H1 (cell line): ENCODE measurements around the gene DMPK. TPM values are rescaled to one million over a fixed set of nuclear protein-coding genes. Genes with fewer than 3 reads are reported as not detected.

Experiments used
- CTCF ChIA-PET: fragments of 300-600 bp; sonication (Branson Sonifier 250); formaldehyde crosslinking; loops from one replicate; lab custom pipeline; 2021; ENCODE audit not compliant: partially characterized antibody; lab: Charles Lee
- POLR2A ChIA-PET: fragments of 300-600 bp; sonication (Branson Sonifier 250); formaldehyde crosslinking; loops from one replicate; lab custom pipeline; 2021; ENCODE audit warnings: inconsistent platforms; ENCODE audit not compliant: partially characterized antibody; lab: Charles Lee
- DNase-seq, 2 experiments: peaks; one replicate each; pipeline versions ENCODE4 v3.0.0 to v3.0.0-alpha.2; 2010 to 2022; ENCODE audit warnings: low spot score in 2 of 2, low read depth in 1 of 2, mixed read lengths in 1 of 2
- FAIRE-seq: peaks from 2 replicates; lab custom pipeline; 2011; peaks lifted over from hg19 to GRCh38; lab: Jason Lieb, UNC
- H2AFZ ChIP-seq: 2 replicates; pipeline ENCODE4 v1.8.1; 2012; ENCODE audit warnings: low read length, inconsistent platforms
- H2AK5ac ChIP-seq: 2 replicates; pipeline ENCODE4 v1.6.1; 2013; ENCODE audit warnings: low read depth, low read length
- H2BK120ac ChIP-seq: replicated peaks from 2 replicates; pipeline ENCODE3; 2013; ENCODE audit warnings: low read depth, low read length, inconsistent platforms
- H2BK12ac ChIP-seq: 2 replicates; pipeline ENCODE4 v1.6.1; 2013; ENCODE audit warnings: low read depth, low read length
- H2BK15ac ChIP-seq: 2 replicates; pipeline ENCODE4 v1.6.1; 2013; ENCODE audit warnings: low read length
- H2BK20ac ChIP-seq: 2 replicates; pipeline ENCODE4 v1.6.1; 2013; ENCODE audit warnings: low read length
- H2BK5ac ChIP-seq: 2 replicates; pipeline ENCODE4 v1.6.1; 2013; ENCODE audit warnings: low read depth, low read length
- H3K14ac ChIP-seq: 2 replicates; pipeline ENCODE4 v1.6.1; 2013; ENCODE audit warnings: inconsistent platforms; ENCODE audit not compliant: insufficient read length
- H3K18ac ChIP-seq: 2 replicates; pipeline ENCODE4 v1.6.1; 2013; ENCODE audit warnings: low read length; ENCODE audit errors: extremely low read depth
- H3K23ac ChIP-seq: 2 replicates; pipeline ENCODE4 v1.6.1; 2013; ENCODE audit warnings: inconsistent platforms; ENCODE audit not compliant: insufficient read length
- H3K23me2 ChIP-seq: 2 replicates; pipeline ENCODE4 v1.6.1; 2013; ENCODE audit warnings: low read depth, low read length
- H3K27ac ChIP-seq: 2 replicates; pipeline ENCODE4 v1.6.1; 2011; ENCODE audit warnings: low read depth, low read length, inconsistent platforms
- H3K27me3 ChIP-seq, 4 experiments: replicated peaks in 1 of 4; 1 replicate in 1 of 4; 2 replicates in 3 of 4; pipeline versions ENCODE4 v1.6.1 to v1.8.1; 2011 to 2013; ENCODE audit warnings: low read length in 3 of 4, mild to moderate bottlenecking in 3 of 4, inconsistent platforms in 2 of 4, mixed read lengths in 2 of 4, moderate library complexity in 1 of 4; ENCODE audit not compliant: control insufficient read depth in 3 of 4, insufficient read depth in 3 of 4; ENCODE audit errors: extremely low read depth in 1 of 4
- H3K36me3 ChIP-seq, 4 experiments: 2 replicates each; pipeline versions ENCODE4 v1.6.1 to v1.8.1; 2011 to 2013; ENCODE audit warnings: mild to moderate bottlenecking in 4 of 4, low read length in 3 of 4, moderate library complexity in 2 of 4, control low read depth in 1 of 4, inconsistent platforms in 1 of 4; ENCODE audit not compliant: insufficient read depth in 4 of 4, control insufficient read depth in 2 of 4
- H3K4ac ChIP-seq: replicated peaks from 2 replicates; pipeline ENCODE3; 2013; ENCODE audit warnings: low read length, low read depth, mixed read lengths, inconsistent platforms; ENCODE audit not compliant: insufficient read length
- H3K4me1 ChIP-seq, 4 experiments: replicated peaks in 1 of 4; 1 replicate in 1 of 4; 2 replicates in 3 of 4; pipeline versions ENCODE4 v1.6.1 to v1.8.1; 2011 to 2013; ENCODE audit warnings: low read length in 3 of 4, inconsistent platforms in 2 of 4, mixed read lengths in 1 of 4; ENCODE audit not compliant: insufficient read depth in 4 of 4, control insufficient read depth in 3 of 4
- H3K4me2 ChIP-seq, 2 experiments: 2 replicates each; pipeline versions ENCODE4 v1.6.1 to v1.8.1; 2011 to 2013; ENCODE audit warnings: low read depth in 2 of 2, low read length in 2 of 2, control low read depth in 1 of 2, inconsistent platforms in 1 of 2, mild to moderate bottlenecking in 1 of 2; ENCODE audit not compliant: insufficient read depth in 1 of 2
- H3K4me3 ChIP-seq, 4 experiments: fragments of 200-600, 300-600 bp in 1 of 4; sonication (generic), shearing (Covaris generic), sonication (Bioruptor Twin) in 1 of 4; 2 replicates each; pipeline versions ENCODE4 v1.5.1 to v1.8.1; 2011 to 2016; ENCODE audit warnings: low read length in 4 of 4, low read depth in 3 of 4, control low read depth in 2 of 4, inconsistent platforms in 2 of 4, mild to moderate bottlenecking in 2 of 4, mixed read lengths in 1 of 4, moderate library complexity in 1 of 4; ENCODE audit not compliant: insufficient read depth in 2 of 4; ENCODE audit errors: extremely low read depth in 1 of 4
- H3K56ac ChIP-seq: replicated peaks from 2 replicates; pipeline ENCODE3; 2013; ENCODE audit warnings: low read depth, mild to moderate bottlenecking, mixed read lengths, low read length, inconsistent platforms; ENCODE audit not compliant: insufficient read length
- H3K79me1 ChIP-seq: 2 replicates; pipeline ENCODE4 v1.6.1; 2013; ENCODE audit warnings: low read depth, low read length, control low read depth
- H3K79me2 ChIP-seq, 2 experiments: 2 replicates each; pipeline versions ENCODE4 v1.6.1 to v1.8.1; 2012 to 2013; ENCODE audit warnings: low read length in 2 of 2, mild to moderate bottlenecking in 2 of 2, inconsistent platforms in 1 of 2; ENCODE audit not compliant: insufficient read depth in 2 of 2, control insufficient read depth in 1 of 2
- H3K9ac ChIP-seq, 4 experiments: replicated peaks in 1 of 4; 1 replicate in 1 of 4; 2 replicates in 3 of 4; pipeline versions ENCODE4 v1.6.1 to v1.8.1; 2011 to 2013; ENCODE audit warnings: low read depth in 3 of 4, low read length in 3 of 4, control low read depth in 2 of 4, mild to moderate bottlenecking in 2 of 4, moderate library complexity in 2 of 4, inconsistent platforms in 1 of 4; ENCODE audit errors: extremely low read depth in 1 of 4
- H3K9me3 ChIP-seq, 2 experiments: 2 replicates each; pipeline versions ENCODE4 v1.6.1 to v1.8.1; 2012 to 2013; ENCODE audit warnings: mild to moderate bottlenecking in 2 of 2, moderate library complexity in 2 of 2, control low read depth in 1 of 2, inconsistent platforms in 1 of 2, low read depth in 1 of 2, low read length in 1 of 2, mixed read lengths in 1 of 2; ENCODE audit not compliant: insufficient read depth in 2 of 2
- H4K20me1 ChIP-seq, 2 experiments: replicated peaks in 1 of 2; 2 replicates each; pipeline versions ENCODE3 to v1.8.1; 2011 to 2013; ENCODE audit warnings: inconsistent platforms in 2 of 2, low read length in 2 of 2, mild to moderate bottlenecking in 1 of 2; ENCODE audit not compliant: insufficient read depth in 2 of 2, control insufficient read depth in 1 of 2
- H4K5ac ChIP-seq: 2 replicates; pipeline ENCODE4 v1.6.1; 2013; ENCODE audit warnings: low read length, low read depth, mixed read lengths, inconsistent platforms; ENCODE audit not compliant: insufficient read length
- H4K8ac ChIP-seq: 2 replicates; pipeline ENCODE4 v1.8.0; 2013; ENCODE audit warnings: mild to moderate bottlenecking, moderate library complexity, low read length, inconsistent platforms; ENCODE audit not compliant: insufficient read depth; ENCODE audit errors: extremely low read depth
- H4K91ac ChIP-seq: replicated peaks from 2 replicates; pipeline ENCODE3; 2013; ENCODE audit warnings: low read length, mixed read lengths, inconsistent platforms; ENCODE audit not compliant: insufficient read length
- CTBP2 ChIP-seq: IDR thresholded peaks from 2 replicates; pipeline ENCODE4 v1.7.0; 2011; ENCODE audit warnings: borderline replicate concordance, mild to moderate bottlenecking, moderate library complexity, mixed read lengths, low read length; ENCODE audit not compliant: insufficient read depth, insufficient read length
- EZH2 ChIP-seq: fragments of 200-600 bp; sonication (generic); IDR thresholded peaks from 2 replicates; pipeline ENCODE4 v1.7.1; 2012; ENCODE audit warnings: low read depth, mild to moderate bottlenecking, moderate library complexity, low read length, inconsistent platforms; ENCODE audit not compliant: severe bottlenecking
- HDAC2 ChIP-seq, 2 experiments: fragments of 300-600 bp in 1 of 2; sonication (generic) in 1 of 2; IDR thresholded peaks; 2 replicates each; pipeline ENCODE4 v1.6.1; 2011 to 2012; ENCODE audit warnings: low read depth in 2 of 2, low read length in 2 of 2, mild to moderate bottlenecking in 2 of 2, moderate library complexity in 2 of 2, borderline replicate concordance in 1 of 2, inconsistent platforms in 1 of 2
- RXRA ChIP-seq: IDR thresholded peaks from 2 replicates; pipeline ENCODE4 v1.6.1; 2011; ENCODE audit warnings: low read depth, mild to moderate bottlenecking, low read length, moderate library complexity; ENCODE audit not compliant: insufficient read depth
- WGBS, 2 experiments: shearing (Covaris generic) in 1 of 2; methylation state at CpG; one replicate each; pipeline versions ENCODE4 v1.1.6 to v1.1.7; 2013 to 2015; ENCODE audit warnings: low lambda C conversion rate in 2 of 2, mixed read lengths in 2 of 2, inconsistent platforms in 1 of 2, low coverage in 1 of 2, missing lambda C conversion rate in 1 of 2; ENCODE audit not compliant: insufficient replicate concordance in 2 of 2, insufficient coverage in 1 of 2, insufficient read length in 1 of 2; ENCODE audit errors: extremely low coverage in 1 of 2, missing lambda C conversion rate in 1 of 2; 5-methylcytosine and 5-hydroxymethylcytosine counted together
- polyA plus RNA-seq, 7 experiments: library from polyadenylated mRNA; depleted of rRNA in 3 of 7; stranded (reverse) in 5 of 7; unstranded in 2 of 7; fragments of >200 nt in 5 of 7; fragments of 200-250 nt in 2 of 7; gene quantifications; 1 replicate in 5 of 7; 2 replicates in 1 of 7; 4 replicates in 1 of 7; pipeline versions ENCODE4 v1.2.1 to v1.2.3, GENCODE V29; 2011 to 2013; ENCODE audit warnings: missing spikeins in 2 of 7, mixed read lengths in 2 of 7
- total RNA-seq: library from RNA; stranded (reverse); fragmentation: NEBNext Ultra II Directional; extraction: Animal tissue kit (Norgen Biotek cat#: 25700); gene quantifications from 2 replicates; pipeline ENCODE4 v1.2.1, GENCODE V29; 2021

DMPK gene
- total and polyA plus RNA-seq, 2 of the 8 experiments (the other 6 are each of a cell fraction or from before 2014, with no cell fraction given) = 13.7 to 27.4 TPM

- H3K14ac ChIP-seq = no peak overlapping the region
- no peaks in the 10 kb centered on the region for H3K9me3 ChIP-seq
- no peak overlapping the region for H3K9ac ChIP-seq
- no peak overlapping the region for H2BK15ac ChIP-seq
- H3K36me3 ChIP-seq = peaks cover 18 to 49% (median 38%) of the 10 kb centered on the region in 4 experiments
- no peaks in the 10 kb centered on the region for H3K27me3 ChIP-seq
- H3K27ac ChIP-seq = peak overlapping the region; percentile 24; the same call in 1 of the 2 replicates
- H3K4me2 ChIP-seq = no peak overlapping the region
- ChIA-PET POLR2A (interaction anchor here (0.9 to 12.6 kb wide), 4 partner anchors 17 to 51 kb away, joined by 3 to 175 read pairs (median 6); partner anchors contain the start of genes DMPK and SIX5), CTCF (interaction anchor here (1.1 to 2.1 kb wide), 2 partner anchors 58 to 62 kb away, joined by 3 to 5 read pairs; no protein-coding TSS in a partner anchor)
- H3K4me1 ChIP-seq = peaks cover 0 to 16% (median 12%) of the 10 kb centered on the region in 4 experiments; a peak in 6 of 7 replicates
- H4K91ac ChIP-seq = no peak overlapping the region
- no peak overlapping the region for H2AFZ ChIP-seq
- H3K79me2 ChIP-seq = no peaks in the 10 kb centered on the region
- no peak overlapping the region for H3K4me3 ChIP-seq
- no peak overlapping the region for H4K8ac ChIP-seq
- no peak overlapping the region for H2BK20ac ChIP-seq
- H3K23me2 ChIP-seq = peaks cover 4% of the 10 kb centered on the region; the same call in 1 of the 2 replicates
- no peak overlapping the region for H3K23ac ChIP-seq
- H4K20me1 ChIP-seq = peaks cover 2 to 12% of the 10 kb centered on the region in 2 experiments
- H3K79me1 ChIP-seq = no peaks in the 10 kb centered on the region; the same call in 1 of the 2 replicates
- FAIRE-seq (no peak), DNase-seq (no peak)
- 87% methylated on average over 6 of the region's 10 CpGs; no CpG with 5 or more reads in 1 of the 2 experiments for WGBS, 2 experiments
- no peak overlapping the region for H2BK120ac ChIP-seq
- no peak overlapping the region for H4K5ac ChIP-seq
- no peak overlapping the region for H3K18ac ChIP-seq
- H2BK12ac ChIP-seq = no peak overlapping the region
- H3K4ac ChIP-seq = peak overlapping the region; percentile 7
- no peak overlapping the region for H2BK5ac ChIP-seq
- no peak overlapping the region for H3K56ac ChIP-seq
- no peak overlapping the region for H2AK5ac ChIP-seq
- TF ChIP-seq EZH2 (no peak), RXRA (no peak), CTBP2 (no peak), HDAC2 (IDR thresholded peaks at IDR 0.05; ENCODE audit: borderline replicate concordance in 1 of 2, low read depth in 2 of 2, low read length in 2 of 2) (no peak)
Observed at GRCh38 chr19:45821570-45821969, 39.3 kb upstream of the DMPK start.
